Prostate gland (tissue), 2 donors: ENCODE results near the gene ABTB1. TPM values are rescaled to one million over a fixed set of nuclear protein-coding genes. Genes with fewer than 3 reads are reported as not detected.

Source experiments
- DNase-seq: peaks from one replicate; pipeline ENCODE4 v3.0.0-alpha.2; 2019; ENCODE audit warnings: low spot score
- H3K27ac ChIP-seq, 2 donors: fragments of 200-600 bp; sonication (generic); 2 replicates each; pipeline ENCODE4 v1.5.1; 2017 to 2019
- H3K27me3 ChIP-seq: fragments of 200-600 bp; sonication (generic); replicated peaks from 2 replicates; pipeline ENCODE4 v1.5.1; 2019; ENCODE audit not compliant: insufficient read depth
- H3K36me3 ChIP-seq, 2 donors: fragments of 200-600 bp; sonication (generic); 1 replicate in 1 of 2; 2 replicates in 1 of 2; pipeline versions ENCODE4 v1.5.1 to v1.8.1; 2017 to 2019
- H3K4me1 ChIP-seq: fragments of 200-600 bp; sonication (generic); replicated peaks from 2 replicates; pipeline ENCODE4 v1.5.1; 2019
- H3K4me3 ChIP-seq, 2 donors: fragments of 200-600 bp; sonication (generic); 2 replicates each; pipeline ENCODE4 v1.5.1; 2017 to 2019
- H3K9me3 ChIP-seq: fragments of 200-600 bp; sonication (generic); 2 replicates; pipeline ENCODE4 v1.5.1; 2017
- POLR2A ChIP-seq: fragments of 450-650 bp; IDR thresholded peaks from one replicate; pipeline ENCODE4 v1.6.1; 2016; ENCODE audit warnings: antibody characterized with exemption, mild to moderate bottlenecking
- POLR2AphosphoS5 ChIP-seq: sonication (generic); formaldehyde crosslinking; IDR thresholded peaks from one replicate; pipeline ENCODE4 v1.6.1; 2017; ENCODE audit warnings: antibody characterized with exemption
- WGBS: methylation state at CpG from one replicate; pipeline ENCODE4 v1.1.5; 2018; 5-methylcytosine and 5-hydroxymethylcytosine counted together
- intact Hi-C: fragments of 100-400 bp; cut with DNase I; formaldehyde crosslinking; loops from one replicate; pipeline ENCODE4 v1.14.2; 2022
- total RNA-seq, 2 donors: library from RNA; depleted of rRNA; stranded (reverse); fragments of >200 nt; gene quantifications; one replicate each; pipeline ENCODE4 v1.1.0, GENCODE V29; 2016
- TF ChIP-seq, protein P1 (sequence below), 4 experiments: fragments of 200-600 bp in 2 of 4; fragments of 450-650 bp in 2 of 4; sonication (generic) in 2 of 4; IDR thresholded peaks; 1 replicate in 3 of 4; 2 replicates in 1 of 4; pipeline ENCODE4 v1.5.1; 2016 to 2019; ENCODE audit warnings: antibody characterized with exemption in 4 of 4, mild to moderate bottlenecking in 2 of 4, moderate library complexity in 2 of 4

Gene ABTB1
- total RNA-seq, 2 donors from 2014 or later: 33.4 to 60.2 TPM

DNA sequence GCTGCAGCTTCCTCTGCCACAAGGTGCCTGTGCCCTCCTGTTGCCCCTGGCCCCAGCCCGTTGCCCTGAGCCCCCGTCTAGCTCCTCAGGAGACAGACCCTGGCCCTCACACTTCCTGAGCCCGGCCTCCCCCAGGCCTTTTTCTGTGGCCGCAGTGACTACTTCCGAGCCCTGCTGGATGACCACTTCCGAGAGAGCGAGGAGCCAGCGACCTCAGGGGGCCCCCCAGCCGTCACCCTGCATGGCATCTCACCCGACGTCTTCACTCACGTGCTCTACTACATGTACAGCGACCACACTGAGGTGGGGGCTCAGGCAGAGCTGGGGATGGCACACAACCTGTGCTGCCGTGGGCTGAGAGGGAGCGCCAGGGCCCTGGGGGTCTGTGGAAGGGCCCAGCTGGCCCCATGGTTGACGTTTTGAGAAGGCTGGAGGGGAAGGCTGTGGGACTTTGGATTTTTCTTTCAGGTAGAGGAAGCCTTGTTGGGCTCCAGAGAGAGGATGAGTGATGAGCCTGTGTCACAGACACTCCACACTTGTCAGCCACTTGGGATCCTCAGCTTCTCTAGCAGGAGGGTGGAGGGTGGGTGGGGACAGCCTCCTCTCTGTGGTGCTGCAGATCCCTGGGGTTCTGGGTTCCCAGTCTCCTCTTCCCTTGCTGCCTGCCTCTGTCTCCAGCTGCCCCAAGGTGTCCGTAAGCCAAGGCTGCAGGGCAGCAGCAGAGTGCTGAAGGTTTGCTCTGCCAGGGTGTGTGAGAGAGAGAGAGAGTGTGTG is 5.0 kb downstream of the ABTB1 start:
- 89% methylated on average over 17 of the region's 17 CpGs for WGBS
- TF ChIP-seq, protein P1, sequence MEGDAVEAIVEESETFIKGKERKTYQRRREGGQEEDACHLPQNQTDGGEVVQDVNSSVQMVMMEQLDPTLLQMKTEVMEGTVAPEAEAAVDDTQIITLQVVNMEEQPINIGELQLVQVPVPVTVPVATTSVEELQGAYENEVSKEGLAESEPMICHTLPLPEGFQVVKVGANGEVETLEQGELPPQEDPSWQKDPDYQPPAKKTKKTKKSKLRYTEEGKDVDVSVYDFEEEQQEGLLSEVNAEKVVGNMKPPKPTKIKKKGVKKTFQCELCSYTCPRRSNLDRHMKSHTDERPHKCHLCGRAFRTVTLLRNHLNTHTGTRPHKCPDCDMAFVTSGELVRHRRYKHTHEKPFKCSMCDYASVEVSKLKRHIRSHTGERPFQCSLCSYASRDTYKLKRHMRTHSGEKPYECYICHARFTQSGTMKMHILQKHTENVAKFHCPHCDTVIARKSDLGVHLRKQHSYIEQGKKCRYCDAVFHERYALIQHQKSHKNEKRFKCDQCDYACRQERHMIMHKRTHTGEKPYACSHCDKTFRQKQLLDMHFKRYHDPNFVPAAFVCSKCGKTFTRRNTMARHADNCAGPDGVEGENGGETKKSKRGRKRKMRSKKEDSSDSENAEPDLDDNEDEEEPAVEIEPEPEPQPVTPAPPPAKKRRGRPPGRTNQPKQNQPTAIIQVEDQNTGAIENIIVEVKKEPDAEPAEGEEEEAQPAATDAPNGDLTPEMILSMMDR (IDR thresholded peaks at IDR 0.05): no peak
- TF ChIP-seq POLR2AphosphoS5: no peak
- TF ChIP-seq POLR2A: no peak
- no peaks in the 10 kb centered on the region for H3K27me3 ChIP-seq
- H3K27ac ChIP-seq: no peak overlapping the region
- H3K9me3 ChIP-seq: no peaks in the 10 kb centered on the region
- intact Hi-C loops: loop anchor here (10.0 kb wide), 1 partner anchor 377 kb away; the partner anchor contains the start of gene SEC61A1
- H3K36me3 ChIP-seq: peaks cover 0 to 8% of the 10 kb centered on the region in 2 donors
- H3K4me3 ChIP-seq: no peak overlapping the region
- no peaks in the 10 kb centered on the region for H3K4me1 ChIP-seq
- DNase-seq: no peak

DNA sequence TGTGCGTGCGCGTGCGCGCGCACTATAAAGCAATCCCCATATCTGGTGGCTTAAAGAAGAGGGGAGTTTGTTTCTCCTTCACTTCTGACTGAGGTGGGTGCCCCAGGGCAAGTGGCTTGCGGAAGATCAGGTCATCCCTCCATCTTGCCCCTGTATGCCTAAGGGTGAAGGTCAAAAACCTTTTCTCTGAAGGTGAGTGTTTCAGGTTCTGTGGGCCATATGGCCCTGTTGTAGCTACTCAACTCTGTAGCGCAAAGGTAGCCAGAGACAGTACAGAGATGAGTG is 5.5 kb downstream of the ABTB1 start:
- intact Hi-C loops: loop anchor here (10.0 kb wide), 1 partner anchor 377 kb away; the partner anchor contains the start of gene SEC61A1

DNA sequence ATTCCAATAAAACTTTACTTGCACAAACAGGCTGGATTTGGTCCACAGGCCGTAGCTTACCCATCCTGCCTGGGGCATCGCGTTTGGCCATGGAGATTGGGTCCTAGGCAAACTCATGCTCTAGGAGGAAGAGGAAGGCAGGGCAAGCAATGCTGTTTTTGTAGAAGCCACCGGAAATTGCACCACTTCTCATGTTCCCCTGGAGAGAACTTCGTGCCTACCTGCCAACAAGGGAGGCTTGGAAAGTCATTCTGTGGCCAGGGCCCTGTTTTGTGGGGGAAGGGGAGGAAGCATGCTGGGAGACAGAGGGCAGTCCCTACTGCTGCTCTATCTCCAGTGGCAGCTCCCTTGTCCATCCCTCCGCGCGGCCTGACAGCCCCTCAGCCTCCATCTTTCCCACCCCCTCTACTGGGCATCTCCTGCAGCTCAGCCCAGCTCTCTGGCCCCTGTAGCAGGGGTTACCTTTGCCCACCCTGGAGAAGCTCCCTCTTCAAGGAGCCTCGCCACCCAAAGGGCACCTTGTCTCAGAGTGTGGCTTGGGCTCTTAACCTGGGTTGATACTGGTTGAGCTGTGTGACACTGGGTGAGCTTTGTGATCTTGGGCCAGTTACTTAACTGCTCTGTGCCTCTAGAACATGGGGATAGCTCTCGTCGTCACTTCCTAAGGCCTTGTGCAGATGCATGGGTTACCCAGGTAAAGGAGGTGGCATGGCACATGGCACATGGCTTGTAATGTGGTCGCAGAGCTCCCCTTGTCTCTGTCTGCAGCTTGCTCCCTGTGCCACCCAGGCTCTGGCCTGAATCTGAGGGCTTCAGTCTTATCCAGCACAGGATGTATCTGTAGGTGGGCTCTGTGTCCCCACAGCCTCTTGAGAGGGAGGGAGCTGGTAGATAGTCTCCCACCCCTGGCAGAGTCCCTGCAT is 6.1 kb downstream of the ABTB1 start:
- no peak for TF ChIP-seq POLR2A
- TF ChIP-seq, protein P1 (IDR thresholded peaks at IDR 0.05): no peak
- no peak for TF ChIP-seq POLR2AphosphoS5
- H3K4me3 ChIP-seq: no peak overlapping the region
- no peaks in the 10 kb centered on the region for H3K9me3 ChIP-seq
- no peak overlapping the region for H3K27ac ChIP-seq
- H3K4me1 ChIP-seq: no peaks in the 10 kb centered on the region
- 71% methylated on average over 12 of the region's 12 CpGs for WGBS
- H3K36me3 ChIP-seq: peaks cover 0 to 8% of the 10 kb centered on the region in 2 donors
- intact Hi-C loops: loop anchor here (10.0 kb wide), 1 partner anchor 376 kb away; the partner anchor contains the start of gene SEC61A1
- H3K27me3 ChIP-seq: no peaks in the 10 kb centered on the region
- no peak for DNase-seq

More for the DNA sequence above, 5.5 kb downstream of the ABTB1 start:
- WGBS: 90% methylated on average over 8 of the region's 8 CpGs
- no peaks in the 10 kb centered on the region for H3K27me3 ChIP-seq
- H3K9me3 ChIP-seq: no peaks in the 10 kb centered on the region
- peaks cover 0 to 8% of the 10 kb centered on the region in 2 donors for H3K36me3 ChIP-seq
- TF ChIP-seq, protein P1 (IDR thresholded peaks at IDR 0.05): no peak
- TF ChIP-seq POLR2A (no peak), POLR2AphosphoS5 (no peak)
- no peak for DNase-seq
- H3K27ac ChIP-seq: no peak overlapping the region
- no peaks in the 10 kb centered on the region for H3K4me1 ChIP-seq
- H3K4me3 ChIP-seq: no peak overlapping the region

DNA sequence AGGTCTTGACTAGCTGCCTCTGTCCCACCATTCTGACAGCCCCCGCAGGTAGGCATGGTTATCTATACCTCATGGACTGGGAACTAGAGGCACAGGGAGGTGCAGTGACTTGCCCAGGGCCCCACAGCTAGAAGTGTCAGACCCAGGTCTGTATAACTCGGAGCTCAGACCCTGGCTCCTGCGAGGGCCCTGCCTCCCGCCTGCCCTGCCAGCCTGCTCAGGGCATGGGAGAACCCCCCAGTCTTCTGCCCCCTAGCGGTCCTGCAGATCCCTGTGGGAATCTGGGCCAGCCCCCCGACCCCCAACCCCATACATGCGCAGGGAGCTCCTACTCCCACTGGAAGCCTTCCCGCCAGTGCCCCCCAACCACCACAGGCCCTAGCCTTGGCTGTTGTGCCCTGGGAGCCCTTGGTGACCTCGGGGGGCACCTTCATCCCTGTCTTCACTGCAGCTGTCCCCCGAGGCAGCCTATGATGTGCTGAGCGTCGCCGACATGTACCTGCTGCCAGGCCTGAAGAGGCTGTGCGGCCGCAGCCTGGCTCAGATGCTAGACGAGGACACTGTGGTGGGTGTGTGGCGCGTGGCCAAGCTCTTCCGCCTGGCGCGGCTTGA is 6.9 kb downstream of the ABTB1 start:
- DNase-seq: no peak
- Histone ChIP-seq H3K9me3 (no peaks in the 10 kb centered on the region), H3K27ac (no peak overlapping the region), H3K27me3 (no peaks in the 10 kb centered on the region), H3K36me3 (peaks cover 0 to 8% of the 10 kb centered on the region in 2 donors), H3K4me1 (no peaks in the 10 kb centered on the region), H3K4me3 (no peak overlapping the region)
- TF ChIP-seq POLR2AphosphoS5 (no peak), POLR2A (no peak)
- TF ChIP-seq, protein P1 (IDR thresholded peaks at IDR 0.05): no peak
- 94% methylated on average over 21 of the region's 21 CpGs for WGBS
- intact Hi-C loops: loop anchor here (10.0 kb wide), 1 partner anchor 375 kb away; the partner anchor contains the start of gene SEC61A1
